HG02759 (cell line): ENCODE data around the gene MAP3K14.

Source experiments
- ATAC-seq: cut with Tn5 transposase; IDR thresholded peaks from one replicate; pipeline ENCODE4 v1.9.1; 2021; ENCODE audit warnings: mild to moderate bottlenecking, moderate library complexity; ENCODE audit not compliant: unreplicated experiment

MAP3K14 gene

DNA sequence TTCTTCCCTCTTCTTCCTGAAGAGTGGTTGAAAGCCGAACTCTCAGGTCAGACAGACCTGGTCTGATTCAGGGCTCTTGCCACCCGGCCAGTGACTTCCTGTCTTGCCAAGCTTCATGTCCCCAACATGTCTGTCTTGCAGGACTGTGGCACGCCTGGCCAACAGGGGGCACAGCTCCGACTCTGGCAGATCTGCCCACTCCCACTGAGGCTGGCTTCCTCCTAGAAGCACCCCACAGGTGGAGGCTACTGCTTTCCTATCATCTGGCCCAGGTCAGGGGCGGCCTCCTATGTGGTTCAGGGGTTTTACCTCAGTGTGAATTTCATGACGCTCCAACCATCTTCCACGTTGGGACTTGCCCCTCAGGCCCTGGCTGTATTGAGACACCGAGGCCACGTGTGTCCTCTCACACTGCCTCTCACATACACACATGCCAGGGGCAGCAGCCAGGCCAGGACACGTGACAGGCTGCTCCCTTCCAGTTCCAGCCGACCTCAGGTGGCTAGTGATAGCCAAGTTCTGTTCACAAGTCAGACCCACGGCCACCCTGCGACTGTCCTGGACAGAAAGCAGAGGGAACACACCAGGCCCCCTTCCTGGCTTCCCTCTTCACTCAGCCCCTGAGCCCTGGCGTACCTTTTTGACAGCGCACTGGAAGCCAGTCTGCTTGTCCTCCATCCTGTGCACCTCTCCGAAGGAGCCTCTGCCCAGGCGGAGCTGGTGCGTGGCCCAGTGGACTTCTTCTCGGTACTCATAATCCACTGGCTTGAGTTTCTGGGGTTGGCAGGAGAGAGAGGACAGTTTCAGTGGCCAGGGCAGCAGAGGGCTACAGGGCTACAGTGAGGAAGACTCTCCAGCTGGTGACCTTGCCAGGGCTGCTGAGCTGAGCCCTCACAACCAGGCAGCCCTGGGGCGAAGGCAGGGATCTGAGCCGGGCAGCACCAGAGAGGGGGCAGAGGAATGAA lies 32.4 kb downstream of the MAP3K14 start:
- ATAC-seq = no peak

DNA sequence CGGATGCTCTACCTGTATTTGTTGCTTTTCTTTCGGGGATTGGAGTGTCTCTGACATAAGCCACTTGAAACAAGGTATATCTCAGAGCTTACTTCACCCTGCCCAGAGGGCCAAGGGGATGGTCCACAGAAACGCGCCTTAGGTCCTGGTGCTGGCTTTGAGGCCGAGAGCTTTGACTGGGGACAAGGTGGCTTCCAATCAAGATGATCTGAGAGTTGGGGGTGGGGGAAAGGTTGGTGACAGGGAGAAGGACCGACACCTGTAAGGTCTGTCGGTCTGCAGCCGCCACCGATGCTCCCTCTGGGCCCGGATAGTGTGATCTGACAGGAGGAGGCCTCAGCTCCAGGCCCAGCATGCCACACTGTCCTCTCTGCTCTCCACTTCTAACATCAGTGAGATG lies 33.1 kb downstream of the MAP3K14 start:
- no peak for ATAC-seq

DNA sequence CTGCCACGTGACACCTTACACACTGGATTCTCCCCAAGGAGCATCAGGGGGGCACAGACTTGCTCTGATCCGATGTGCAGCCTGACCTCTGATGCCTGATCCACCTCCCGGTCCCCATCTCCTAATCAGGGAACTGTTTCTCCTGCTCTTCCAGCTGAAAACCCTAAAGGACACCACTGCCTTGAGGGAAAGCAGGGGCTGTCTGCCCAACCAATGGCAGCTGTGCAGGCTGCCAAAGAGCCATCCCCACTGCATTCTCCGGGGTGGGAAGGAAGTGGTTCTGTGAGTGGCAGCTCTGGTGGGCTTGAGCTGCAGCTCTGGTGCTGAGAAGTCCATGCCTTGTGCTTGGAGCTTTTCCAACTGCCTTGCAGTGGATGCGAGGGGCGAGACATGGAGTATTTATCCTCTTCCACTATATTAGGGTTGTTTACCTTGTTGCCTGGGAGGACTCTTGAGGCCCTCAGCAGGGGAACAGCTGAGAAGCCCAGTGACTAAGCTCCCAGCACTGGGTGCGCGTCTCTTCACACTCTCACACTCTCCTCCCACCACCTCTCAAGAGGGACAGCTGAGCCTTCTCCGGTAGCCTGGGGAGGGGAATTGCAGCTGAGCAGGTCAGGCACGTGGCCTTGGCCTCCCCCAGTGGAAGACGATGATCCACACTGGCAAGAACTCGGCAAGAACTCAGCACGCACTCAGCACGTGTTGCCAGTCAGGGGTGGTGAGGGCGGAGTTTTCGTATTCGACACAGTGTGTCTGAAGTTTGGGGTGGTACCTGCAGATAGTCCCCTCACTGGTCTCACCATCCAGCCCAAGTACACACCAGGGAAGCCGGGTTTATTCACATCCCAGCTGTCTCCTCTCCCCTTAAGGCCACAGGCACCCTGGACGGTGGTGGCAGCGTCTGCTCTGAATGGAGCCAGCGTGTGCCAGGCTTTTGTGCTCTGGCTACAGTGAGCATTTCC lies 33.9 kb downstream of the MAP3K14 start:
- no peak for ATAC-seq

DNA sequence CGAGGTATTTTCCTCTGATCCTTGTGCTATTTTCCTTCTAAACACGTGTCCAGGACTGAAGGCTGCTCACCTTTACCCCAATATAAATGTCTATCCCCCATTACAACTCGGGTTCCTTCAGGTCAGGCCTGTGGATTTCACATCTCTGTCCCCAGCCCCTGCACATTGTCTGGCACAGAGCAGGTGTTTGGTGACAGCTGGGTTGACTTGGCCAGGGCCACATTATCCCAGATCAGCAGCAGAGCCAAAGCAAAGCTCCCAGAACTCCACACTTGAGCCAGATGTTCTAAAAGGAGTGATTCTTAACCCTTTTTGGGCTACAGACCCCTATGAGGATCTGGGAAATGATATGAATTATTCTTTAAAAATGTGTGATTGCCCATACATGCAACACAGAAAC lies 36.9 kb downstream of the MAP3K14 start:
- ATAC-seq = no peak

DNA sequence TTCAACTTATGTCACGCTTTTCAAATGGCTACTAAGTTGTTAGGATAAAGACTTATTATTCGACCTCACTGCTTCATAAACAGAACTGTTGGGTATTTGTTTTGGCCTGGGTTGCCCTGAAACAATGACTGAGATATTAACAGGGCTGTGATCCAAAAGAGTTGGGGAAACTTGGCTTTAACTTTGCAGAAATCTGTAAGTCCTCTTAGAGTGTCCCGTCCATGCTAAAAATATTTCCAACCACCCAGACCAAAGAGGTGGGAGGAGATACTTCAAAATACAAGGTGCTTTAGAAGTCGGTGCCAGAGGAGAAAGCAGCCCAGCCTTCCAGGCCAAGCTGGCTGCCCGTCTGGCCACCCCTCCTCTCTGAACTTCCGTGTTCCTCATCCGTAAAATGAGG lies 38.8 kb downstream of the MAP3K14 start:
- ATAC-seq = no peak

DNA sequence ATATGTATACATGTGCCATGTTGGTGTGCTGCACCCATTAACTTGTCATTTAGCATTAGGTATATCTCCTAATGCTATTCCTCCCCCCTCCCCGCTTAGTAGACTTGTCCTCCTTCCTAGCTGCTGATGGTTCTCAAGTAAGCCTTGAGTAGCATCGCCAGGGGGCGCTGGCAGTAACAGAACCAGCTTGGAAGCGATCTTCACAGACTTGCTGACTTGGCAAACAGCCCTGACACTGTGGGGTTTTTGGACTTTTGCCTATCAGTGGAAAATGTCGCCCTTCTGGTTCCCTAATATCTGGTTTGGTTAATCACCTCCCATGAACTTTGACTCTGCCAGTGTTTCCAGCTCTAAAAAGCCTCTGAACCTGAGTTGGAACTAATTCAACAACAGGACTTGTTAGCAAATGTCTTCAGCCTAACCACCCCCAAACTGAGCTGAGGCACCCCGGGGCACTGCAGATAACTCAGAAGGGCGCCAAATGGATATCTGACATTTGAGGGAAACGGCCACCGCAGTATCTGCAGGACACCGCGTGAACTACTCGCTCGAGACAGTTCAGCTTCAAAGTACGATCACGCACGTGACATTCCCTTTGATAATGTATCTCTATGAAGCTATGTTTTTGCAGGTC lies 39.5 kb downstream of the MAP3K14 start:
- no peak for ATAC-seq

DNA sequence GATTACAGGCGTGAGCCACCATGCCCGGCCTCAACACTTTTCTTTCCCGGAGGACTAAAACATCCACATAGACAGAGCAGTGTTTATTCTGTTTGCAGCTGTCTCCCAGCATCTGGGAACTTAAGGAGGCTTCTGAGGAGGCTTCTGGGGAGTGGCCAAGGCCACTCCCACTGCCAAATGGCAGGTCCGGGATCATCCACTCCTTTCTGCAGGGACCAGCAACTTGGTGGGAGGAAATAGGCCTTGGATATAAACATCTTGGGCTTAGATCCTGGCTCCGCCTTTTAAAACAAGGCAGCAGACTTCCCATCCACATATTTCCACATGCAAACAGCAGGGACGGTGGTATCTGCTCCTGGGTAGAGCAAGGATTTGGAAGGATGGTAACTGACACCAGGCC lies 40.8 kb downstream of the MAP3K14 start:
- no peak for ATAC-seq

DNA sequence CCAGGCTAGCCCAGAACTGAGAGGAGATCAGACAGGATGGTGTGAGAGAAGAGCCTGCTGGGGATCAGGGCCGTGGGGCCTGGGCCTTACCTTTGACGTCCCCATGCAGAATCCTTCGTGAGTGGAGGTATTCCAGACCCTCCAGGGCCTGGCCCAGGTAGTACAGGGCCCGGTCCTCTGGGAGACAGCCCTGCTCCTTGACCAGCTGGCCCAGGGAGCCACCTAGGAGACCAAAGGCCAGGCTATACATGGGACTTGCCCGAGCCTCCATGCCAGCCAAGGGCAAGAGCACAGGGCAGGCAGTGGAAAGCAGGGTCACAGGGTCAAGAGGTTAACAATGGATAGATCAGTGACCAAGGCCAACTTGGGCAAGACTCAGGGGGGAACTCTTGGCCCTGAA lies 42.8 kb downstream of the MAP3K14 start:
- ATAC-seq = no peak

DNA sequence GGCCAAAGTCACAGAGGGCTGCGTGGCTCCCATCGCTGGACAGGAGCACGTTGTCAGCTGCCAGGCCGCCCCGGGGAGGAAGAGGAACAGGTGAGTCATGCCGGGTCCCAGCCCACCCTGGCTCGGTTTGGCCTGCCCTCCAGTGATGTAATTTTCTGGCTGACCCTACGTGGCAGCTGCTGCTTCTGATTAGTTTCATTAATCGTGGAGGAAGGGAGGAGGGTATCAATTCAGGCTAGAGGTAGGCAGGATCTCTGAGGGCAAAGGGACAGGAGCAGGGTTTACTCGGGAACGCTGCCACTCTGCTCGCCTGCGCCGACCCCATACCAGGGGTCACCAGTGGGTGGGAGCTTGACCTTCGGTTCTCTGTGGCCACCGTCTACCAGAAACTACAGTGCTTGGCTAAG lies 43.3 kb downstream of the MAP3K14 start:
- no peak for ATAC-seq

DNA sequence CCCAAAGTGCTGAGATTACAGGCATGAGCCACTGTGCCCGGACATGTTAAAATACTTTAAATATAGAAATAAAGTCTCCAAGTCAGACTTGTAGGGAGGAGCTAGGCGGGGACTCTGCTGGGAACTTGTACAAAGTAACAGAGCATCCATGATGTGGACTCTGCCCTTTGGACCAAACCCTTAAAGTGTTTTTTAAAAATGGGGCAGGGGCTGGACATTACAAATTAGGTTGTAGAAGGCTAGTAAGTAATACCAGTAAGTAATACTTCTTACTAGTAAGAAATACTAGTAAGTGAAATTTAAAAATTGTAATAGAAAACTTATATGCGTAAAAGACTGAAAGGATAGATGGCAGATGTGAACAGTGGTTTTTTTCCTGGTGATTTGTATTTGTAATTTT lies 45.2 kb downstream of the MAP3K14 start:
- ATAC-seq = no peak

DNA sequence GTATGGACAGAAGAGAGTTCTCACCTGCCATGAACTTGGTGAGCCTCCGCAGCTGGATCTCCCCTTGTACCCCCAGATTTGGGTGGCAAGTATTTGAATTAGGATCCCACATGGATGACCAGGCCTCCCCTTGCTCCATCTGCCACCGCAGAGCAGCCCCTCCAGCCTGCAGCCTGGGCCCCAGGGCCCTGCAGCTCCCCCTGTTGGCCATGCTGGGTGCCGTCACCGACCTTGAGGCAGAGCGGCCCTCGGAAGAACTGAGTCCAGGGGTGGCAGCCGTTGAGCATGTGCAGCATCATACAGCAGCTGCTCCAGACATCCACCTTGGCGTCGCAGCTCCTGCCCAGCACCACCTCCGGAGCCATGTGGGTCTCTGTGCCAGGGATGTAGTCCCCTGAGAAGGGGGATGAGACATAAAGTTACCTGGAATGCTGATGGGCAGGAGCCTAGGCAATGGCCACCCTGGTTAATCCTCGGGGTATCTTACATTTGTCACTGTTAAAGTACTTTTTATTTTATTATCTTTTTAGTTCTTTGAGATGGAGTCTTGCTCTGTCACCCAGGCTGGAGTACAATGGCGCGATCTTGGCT lies 45.9 kb downstream of the MAP3K14 start:
- ATAC-seq = no peak

DNA sequence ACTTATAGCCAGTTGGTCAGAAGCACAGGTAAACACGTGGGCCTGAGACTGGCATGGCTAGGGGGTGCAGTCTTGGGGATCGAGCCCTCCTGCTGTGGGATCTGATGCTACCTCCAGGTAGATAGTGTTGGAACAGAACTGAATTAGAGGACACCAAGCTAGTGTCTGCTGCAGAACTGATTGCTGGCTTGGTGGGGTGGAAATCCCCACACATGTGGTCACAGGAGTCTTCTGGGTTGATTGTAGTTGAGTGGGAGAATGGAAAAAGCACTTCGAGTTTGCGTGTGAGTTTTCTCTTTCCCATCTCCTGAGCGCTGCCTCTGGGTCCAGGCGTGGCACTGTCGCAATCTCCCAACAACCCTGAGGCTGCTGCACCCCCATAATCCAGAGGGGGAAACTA lies 46.9 kb downstream of the MAP3K14 start:
- ATAC-seq = no peak

DNA sequence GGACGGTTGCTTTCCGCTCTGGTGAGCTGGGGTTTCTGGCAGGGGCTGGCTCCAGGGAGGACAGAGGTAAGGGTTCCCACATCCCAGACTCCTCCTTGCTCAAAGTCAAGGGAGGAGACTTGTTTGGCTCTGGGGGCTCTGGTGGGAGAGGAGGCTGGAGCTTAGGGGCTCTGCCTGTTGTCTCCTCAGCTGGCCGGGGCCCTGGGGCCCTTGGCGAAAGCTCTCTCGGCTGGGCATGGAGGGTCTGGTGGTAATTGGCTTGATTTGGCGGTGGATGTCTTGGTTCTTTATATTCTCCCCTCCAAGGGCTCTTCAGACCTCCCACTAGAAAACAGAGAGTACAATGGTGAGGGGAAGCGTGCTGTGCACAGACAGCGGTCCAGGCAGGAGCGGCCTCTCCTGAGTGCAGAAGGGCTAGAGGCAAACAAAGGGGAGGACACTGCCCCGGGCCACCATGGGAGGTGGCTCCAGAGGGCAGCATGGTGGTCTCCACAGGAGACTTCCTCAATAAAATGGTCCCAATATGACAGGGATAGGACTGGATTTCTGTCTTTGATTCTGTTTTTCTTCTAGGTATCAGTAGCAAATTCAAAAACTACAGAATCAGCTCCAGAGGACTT lies 49.3 kb downstream of the MAP3K14 start:
- ATAC-seq = no peak

DNA sequence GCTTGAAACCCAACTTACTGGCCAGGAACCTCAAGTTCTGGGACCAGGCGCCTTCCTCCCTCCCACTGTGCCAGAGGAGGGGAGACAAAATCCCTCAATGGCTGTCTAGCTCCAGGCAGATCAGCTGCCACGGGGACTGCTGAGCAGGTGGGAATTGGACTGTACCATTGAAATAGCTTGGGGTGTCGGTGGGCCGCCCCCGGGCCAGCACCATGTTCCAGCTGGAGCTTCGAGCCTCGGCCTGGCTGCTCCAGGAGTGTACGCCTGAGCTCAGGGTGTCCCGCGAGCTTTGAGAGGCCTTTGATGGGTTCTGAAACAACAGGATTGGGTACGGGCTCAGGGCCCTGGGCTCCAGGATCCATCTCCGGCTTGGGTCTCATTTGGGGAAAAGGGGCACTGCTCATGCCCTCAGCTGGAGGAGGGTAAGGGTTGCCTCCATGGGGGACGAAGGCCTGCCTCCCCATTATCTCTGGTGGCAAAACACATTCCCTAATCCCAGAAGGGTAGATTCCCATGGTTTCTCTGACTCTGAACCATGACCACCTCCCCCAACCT lies 50.4 kb downstream of the MAP3K14 start:
- no peak for ATAC-seq

DNA sequence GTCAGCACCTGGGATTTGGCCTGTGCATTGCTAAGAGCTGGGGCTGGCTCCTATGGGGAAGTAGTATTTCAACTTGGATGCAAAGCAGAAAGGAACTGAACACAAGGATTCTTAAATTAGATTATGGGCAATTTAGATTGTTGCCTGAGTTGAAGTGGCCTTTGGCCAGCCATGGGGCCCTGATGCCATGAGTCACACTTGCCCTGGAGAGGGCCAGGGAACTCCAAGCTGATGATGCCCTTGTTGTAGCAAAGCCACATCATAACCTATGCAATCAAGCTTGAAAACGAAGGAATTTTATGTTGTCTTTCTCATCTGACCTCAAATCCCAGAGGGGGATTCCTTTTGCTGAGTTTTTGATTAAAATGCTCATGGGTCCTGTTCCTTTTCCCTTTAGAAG lies 51.0 kb downstream of the MAP3K14 start:
- ATAC-seq = no peak

DNA sequence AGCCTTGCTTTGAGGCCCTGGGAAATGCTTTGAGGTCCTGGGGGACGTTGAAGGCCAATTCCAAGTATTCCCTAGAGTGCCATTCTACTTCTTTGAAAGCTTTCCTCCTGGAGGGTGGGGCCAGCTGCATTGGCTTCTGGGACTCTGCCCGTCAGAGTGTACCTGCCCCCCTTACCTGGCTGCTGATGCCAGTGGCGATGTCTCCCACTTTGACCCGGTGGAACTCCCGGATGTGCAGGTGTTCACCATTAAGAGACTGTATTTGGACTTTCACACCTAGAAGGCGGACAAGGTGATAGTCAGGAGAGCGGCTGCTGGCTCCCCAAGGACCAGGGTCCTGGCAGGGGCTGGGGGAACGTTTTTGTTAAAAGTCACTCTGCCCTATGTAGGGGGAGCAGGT lies 51.8 kb downstream of the MAP3K14 start:
- no peak for ATAC-seq

DNA sequence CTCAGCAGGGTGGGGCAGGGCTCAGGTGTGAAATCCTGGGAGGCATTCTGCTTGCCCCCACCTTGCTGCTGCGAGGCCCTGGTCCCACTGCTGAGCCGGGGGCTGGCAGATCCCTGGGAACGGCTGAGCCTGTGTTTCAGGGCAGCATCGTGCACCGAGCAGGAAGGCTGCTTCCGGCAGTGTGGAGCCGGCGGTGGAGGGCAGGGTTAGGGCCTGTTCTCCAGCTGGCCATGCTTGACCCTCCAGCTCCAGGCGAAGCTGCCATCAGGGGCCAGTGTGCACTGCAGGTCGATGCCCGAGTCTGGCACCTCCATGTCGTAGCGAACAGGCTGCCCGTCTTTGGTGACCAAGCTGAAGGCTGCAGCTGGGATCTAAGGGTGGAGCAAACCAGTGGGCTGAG lies 52.4 kb downstream of the MAP3K14 start:
- ATAC-seq = no peak

DNA sequence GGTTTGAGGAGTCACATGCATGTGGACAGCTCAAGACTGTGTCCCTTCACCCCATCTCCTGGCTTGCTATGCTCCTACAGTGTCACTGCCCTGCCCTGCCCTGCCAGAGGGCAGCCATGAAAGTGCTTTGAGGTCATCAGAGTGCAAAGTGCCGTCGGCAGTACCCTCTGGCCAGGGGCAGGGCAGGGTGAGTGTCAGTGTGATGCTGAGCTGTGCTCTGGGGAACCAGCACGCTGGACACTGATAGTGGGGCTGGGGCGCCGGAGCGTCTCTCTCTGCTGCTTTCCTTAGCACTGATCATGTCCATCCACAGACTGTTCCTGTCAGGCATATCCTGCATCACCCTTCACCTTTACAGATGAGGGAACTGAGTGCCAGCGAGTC lies 53.4 kb downstream of the MAP3K14 start:
- ATAC-seq = no peak

DNA sequence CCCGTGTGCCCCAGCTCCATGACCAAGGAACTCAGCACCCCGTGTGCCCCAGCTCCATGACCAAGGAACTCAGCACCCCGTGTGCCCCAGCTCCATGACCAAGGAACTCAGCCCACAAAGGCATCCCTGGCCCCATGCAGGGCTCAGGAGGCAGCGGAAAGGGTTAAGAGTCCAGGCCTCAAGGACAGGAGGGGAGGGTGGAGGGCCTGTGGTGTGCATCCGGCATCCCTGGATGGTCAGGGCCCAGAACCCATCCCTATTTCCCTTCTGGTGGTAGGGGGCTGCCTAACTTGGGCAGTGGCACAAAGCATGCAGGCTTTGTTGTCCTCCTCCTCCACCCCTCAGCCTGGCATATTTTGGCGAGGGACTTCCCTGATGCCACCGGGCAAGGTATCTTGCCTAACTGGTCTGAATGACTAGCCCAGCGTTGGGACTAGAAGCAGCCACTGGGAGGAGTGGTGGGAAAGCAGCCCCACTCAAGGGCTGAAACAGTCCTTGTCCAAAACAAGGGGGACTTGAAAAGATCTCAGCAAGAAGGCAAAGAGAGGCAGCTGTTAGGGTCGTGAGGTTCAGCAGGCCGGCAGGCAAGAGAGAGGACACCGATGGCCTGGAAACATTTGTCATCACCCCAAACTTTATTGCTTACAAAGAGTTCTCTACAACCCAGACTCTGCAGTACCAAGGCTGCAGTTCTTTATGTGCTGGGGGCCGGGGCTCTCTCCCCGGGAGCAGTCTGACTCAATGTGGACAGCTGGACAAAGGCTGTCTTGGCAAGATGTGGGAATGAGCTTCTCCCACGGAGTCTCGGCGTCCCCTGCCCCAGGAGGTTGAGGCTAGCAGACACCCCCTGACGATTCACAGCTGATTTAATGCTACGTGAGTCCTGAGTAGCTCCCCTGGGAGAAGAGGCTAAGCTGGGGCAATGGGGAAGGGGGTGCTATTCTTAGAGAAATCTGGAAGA lies 54.0 kb downstream of the MAP3K14 start:
- ATAC-seq = no peak
